Activated T-helper 17 cell treated with anti-CD3 and anti-CD28 coated beads, Interleukin-2, amount 50 U/mL, for 72 hours (primary cell): ENCODE measurements around the gene CELSR1. TPM values are rescaled to one million over a fixed set of nuclear protein-coding genes. Genes with fewer than 3 reads are reported as not detected.

ENCODE experiments used
- ATAC-seq: fragments of 150-1000 bp; cut with Tn5 transposase; replicated peaks from 2 replicates; pipeline ENCODE4 v1.10.0; 2021; ENCODE audit warnings: mild to moderate bottlenecking, moderate library complexity
- H3K27ac Mint-ChIP-seq: one replicate; pipeline ENCODE4 v1.8.0; 2022; ENCODE audit warnings: mixed read lengths
- H3K27me3 Mint-ChIP-seq: one replicate; pipeline ENCODE4 v1.8.0; 2022; ENCODE audit warnings: mixed read lengths
- H3K36me3 Mint-ChIP-seq: one replicate; pipeline ENCODE4 v1.8.0; 2022; ENCODE audit warnings: low read depth, mild to moderate bottlenecking, mixed read lengths
- H3K4me1 Mint-ChIP-seq: one replicate; pipeline ENCODE4 v1.8.0; 2022; ENCODE audit warnings: mixed read lengths
- H3K4me3 Mint-ChIP-seq: one replicate; pipeline ENCODE4 v1.8.0; 2022; ENCODE audit warnings: mild to moderate bottlenecking, mixed read lengths
- H3K9me3 Mint-ChIP-seq: one replicate; pipeline ENCODE4 v1.8.0; 2022; ENCODE audit warnings: mixed read lengths
- total RNA-seq, 2 donors: library from RNA; stranded (reverse); gene quantifications; one replicate each; pipeline ENCODE4 v1.2.3, GENCODE V29; 2022

Gene CELSR1
- total RNA-seq, 2 donors from 2014 or later, result 0.32 to 0.48 TPM

- Mint-ChIP-seq H3K9me3 (no peaks in the 10 kb centered on the region), H3K4me3 (no peak overlapping the region), H3K27ac (no peak overlapping the region), H3K27me3 (no peaks in the 10 kb centered on the region), H3K36me3 (no peaks in the 10 kb centered on the region), H3K4me1 (peaks cover 9% of the 10 kb centered on the region)
- ATAC-seq, result no peak
Measured at GRCh38 chr22:46428602-46429324, 108.7 kb downstream of the CELSR1 start.

- H3K4me3 Mint-ChIP-seq, result no peak overlapping the region
- no peaks in the 10 kb centered on the region for H3K36me3 Mint-ChIP-seq
- H3K27me3 Mint-ChIP-seq, result no peaks in the 10 kb centered on the region
- H3K4me1 Mint-ChIP-seq, result peaks cover 9% of the 10 kb centered on the region
- H3K9me3 Mint-ChIP-seq, result no peaks in the 10 kb centered on the region
- H3K27ac Mint-ChIP-seq, result no peak overlapping the region
- ATAC-seq, result no peak
Measured at GRCh38 chr22:46428171-46428570, 109.2 kb downstream of the CELSR1 start.

- peak; percentile 80 for ATAC-seq
- H3K36me3 Mint-ChIP-seq, result no peaks in the 10 kb centered on the region
- H3K4me3 Mint-ChIP-seq, result no peak overlapping the region
- no peaks in the 10 kb centered on the region for H3K9me3 Mint-ChIP-seq
- no peak overlapping the region for H3K27ac Mint-ChIP-seq
- no peaks in the 10 kb centered on the region for H3K27me3 Mint-ChIP-seq
- H3K4me1 Mint-ChIP-seq, result no peaks in the 10 kb centered on the region
Measured at GRCh38 chr22:46425016-46425415, 112.4 kb downstream of the CELSR1 start.

GRCh38 chr22:46424496-46424895 is 112.9 kb downstream of the CELSR1 start:
- no peaks in the 10 kb centered on the region for H3K4me1 Mint-ChIP-seq
- H3K27me3 Mint-ChIP-seq, result no peaks in the 10 kb centered on the region
- H3K4me3 Mint-ChIP-seq, result no peak overlapping the region
- ATAC-seq, result no peak
- H3K27ac Mint-ChIP-seq, result no peak overlapping the region
- H3K36me3 Mint-ChIP-seq, result no peaks in the 10 kb centered on the region
- H3K9me3 Mint-ChIP-seq, result no peaks in the 10 kb centered on the region

GRCh38 chr22:46422896-46423295 is 114.5 kb downstream of the CELSR1 start:
- ATAC-seq, result no peak
- H3K9me3 Mint-ChIP-seq, result no peaks in the 10 kb centered on the region
- H3K36me3 Mint-ChIP-seq, result no peaks in the 10 kb centered on the region
- H3K27me3 Mint-ChIP-seq, result no peaks in the 10 kb centered on the region
- no peak overlapping the region for H3K4me3 Mint-ChIP-seq
- H3K4me1 Mint-ChIP-seq, result no peaks in the 10 kb centered on the region
- no peak overlapping the region for H3K27ac Mint-ChIP-seq

GRCh38 chr22:46421267-46421666 is 116.2 kb downstream of the CELSR1 start:
- H3K9me3 Mint-ChIP-seq, result no peaks in the 10 kb centered on the region
- peak; percentile 73 for ATAC-seq
- no peaks in the 10 kb centered on the region for H3K4me1 Mint-ChIP-seq
- no peak overlapping the region for H3K4me3 Mint-ChIP-seq
- H3K27ac Mint-ChIP-seq, result no peak overlapping the region
- H3K36me3 Mint-ChIP-seq, result no peaks in the 10 kb centered on the region
- no peaks in the 10 kb centered on the region for H3K27me3 Mint-ChIP-seq

- Mint-ChIP-seq H3K4me3 (no peak overlapping the region), H3K36me3 (no peaks in the 10 kb centered on the region), H3K27ac (no peak overlapping the region), H3K4me1 (no peaks in the 10 kb centered on the region), H3K9me3 (no peaks in the 10 kb centered on the region), H3K27me3 (no peaks in the 10 kb centered on the region)
- no peak for ATAC-seq
Measured at GRCh38 chr22:46419754-46420571, 117.5 kb downstream of the CELSR1 start.

DNA sequence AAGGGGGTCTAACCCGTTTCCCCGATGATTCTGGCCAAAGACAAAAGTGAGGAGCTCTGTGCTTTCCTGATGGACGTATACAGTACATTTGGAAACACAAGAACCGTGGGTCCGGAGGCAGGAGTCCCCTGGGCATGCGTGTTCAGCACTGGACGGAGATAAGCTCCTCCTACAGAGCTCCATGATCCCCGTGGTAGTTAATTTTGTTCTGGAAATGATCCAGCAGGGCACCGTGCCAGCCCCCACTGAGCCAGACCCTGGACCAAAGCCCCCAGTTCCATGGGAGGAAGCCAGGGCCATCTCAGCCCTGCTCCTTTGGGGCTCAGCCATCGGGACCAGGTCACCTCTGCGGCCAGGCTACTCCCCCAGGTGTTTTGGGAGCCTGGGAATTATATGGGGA is 118.6 kb downstream of the CELSR1 start:
- H3K27ac Mint-ChIP-seq, result no peak overlapping the region
- H3K4me1 Mint-ChIP-seq, result no peaks in the 10 kb centered on the region
- no peaks in the 10 kb centered on the region for H3K9me3 Mint-ChIP-seq
- no peaks in the 10 kb centered on the region for H3K27me3 Mint-ChIP-seq
- no peak overlapping the region for H3K4me3 Mint-ChIP-seq
- H3K36me3 Mint-ChIP-seq, result no peaks in the 10 kb centered on the region
- ATAC-seq, result no peak

- Mint-ChIP-seq H3K27ac (no peak overlapping the region), H3K4me1 (no peaks in the 10 kb centered on the region), H3K4me3 (no peak overlapping the region), H3K36me3 (no peaks in the 10 kb centered on the region), H3K9me3 (no peaks in the 10 kb centered on the region), H3K27me3 (no peaks in the 10 kb centered on the region)
- ATAC-seq, result no peak
Measured at GRCh38 chr22:46417769-46418168, 119.7 kb downstream of the CELSR1 start.

DNA sequence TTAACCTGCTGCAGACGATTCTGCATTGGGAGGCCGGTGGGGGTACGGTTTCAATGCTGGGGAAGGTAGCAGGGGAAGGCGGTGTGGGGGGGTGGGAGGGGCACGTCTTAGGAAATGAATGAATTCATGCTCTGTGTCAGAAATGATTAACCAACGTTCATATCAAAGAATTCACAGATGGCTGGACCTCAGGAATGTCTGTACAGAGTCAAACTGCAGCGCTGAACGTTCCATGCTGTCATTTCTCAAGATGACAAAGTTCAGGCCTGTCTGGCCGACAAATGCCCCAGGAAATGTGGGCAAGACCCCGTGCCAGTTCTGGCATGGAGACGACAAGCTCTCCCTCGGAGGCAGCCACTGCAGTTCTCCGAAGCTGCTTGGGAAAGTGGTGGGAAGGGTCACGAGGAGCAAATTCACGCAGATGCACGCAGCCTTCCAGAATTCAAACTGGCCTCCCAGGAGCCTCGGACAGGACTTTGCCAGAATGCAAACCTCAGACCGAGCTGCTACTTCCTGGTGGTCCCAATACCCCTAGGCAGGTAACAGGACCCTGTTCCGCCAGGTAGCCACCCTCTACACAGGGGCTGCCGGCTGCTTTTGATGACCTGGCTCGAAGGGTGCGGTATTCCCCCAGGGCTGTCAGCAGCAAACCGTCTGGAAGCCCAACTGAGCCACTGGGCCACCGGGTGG is 120.4 kb downstream of the CELSR1 start:
- no peaks in the 10 kb centered on the region for H3K36me3 Mint-ChIP-seq
- H3K9me3 Mint-ChIP-seq, result no peaks in the 10 kb centered on the region
- no peak for ATAC-seq
- no peaks in the 10 kb centered on the region for H3K4me1 Mint-ChIP-seq
- H3K27ac Mint-ChIP-seq, result no peak overlapping the region
- no peak overlapping the region for H3K4me3 Mint-ChIP-seq
- H3K27me3 Mint-ChIP-seq, result no peaks in the 10 kb centered on the region

DNA sequence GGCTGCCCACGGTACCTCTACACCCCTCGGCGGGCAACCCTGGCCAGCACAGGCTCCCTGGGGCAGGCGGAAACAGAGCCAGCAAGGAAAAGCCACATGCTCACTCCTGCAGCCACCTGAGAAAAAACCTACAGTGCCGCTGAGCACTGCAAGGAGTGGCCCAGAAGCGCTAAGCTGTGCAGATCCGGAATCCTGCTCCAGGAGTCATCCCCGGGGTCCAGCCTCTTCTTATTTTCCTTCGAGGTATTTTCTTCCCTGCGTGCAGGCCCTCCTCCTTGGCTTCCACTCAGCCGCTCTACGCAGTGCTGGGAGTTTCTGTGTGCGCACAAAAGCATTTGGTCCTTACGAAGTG is 120.9 kb downstream of the CELSR1 start:
- Mint-ChIP-seq H3K27ac (no peak overlapping the region), H3K36me3 (no peaks in the 10 kb centered on the region), H3K4me3 (no peak overlapping the region), H3K27me3 (no peaks in the 10 kb centered on the region), H3K4me1 (no peaks in the 10 kb centered on the region), H3K9me3 (no peaks in the 10 kb centered on the region)
- no peak for ATAC-seq

DNA sequence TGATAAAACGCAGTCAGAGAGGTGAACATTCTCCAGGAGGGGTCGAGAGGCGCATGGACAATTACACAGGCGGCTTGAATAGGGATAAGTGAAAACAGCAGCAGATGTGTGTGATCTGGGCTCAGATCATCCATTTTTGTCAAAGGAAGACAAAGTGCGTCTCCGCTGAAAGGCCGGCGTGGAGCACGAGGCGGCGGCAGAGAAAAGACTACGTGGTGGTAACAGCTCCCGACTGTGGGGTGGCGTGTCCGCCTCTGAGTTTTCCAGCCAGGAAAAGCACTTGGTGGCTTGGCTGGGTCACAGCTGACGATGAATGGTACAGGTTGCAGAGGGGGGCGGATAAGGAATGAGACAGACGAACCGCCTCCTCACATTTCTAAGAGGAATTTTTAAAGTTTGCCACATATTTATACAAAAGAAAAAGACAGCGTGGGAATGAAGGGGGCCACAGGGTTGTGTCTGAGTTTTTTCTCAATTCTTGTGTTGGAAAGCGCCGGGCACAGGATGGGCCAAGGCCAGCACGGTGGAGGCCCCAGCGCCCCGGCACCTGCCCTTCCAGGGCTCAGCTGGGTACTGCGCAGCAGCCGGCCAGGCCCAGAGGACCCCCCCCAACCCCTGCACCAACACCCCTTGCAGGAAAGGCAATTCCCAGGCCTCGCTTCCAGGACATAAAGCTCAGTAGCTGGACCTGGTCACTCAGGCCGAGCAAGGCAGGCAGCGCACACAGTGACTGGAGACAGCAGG is 121.5 kb downstream of the CELSR1 start:
- Mint-ChIP-seq H3K9me3 (no peaks in the 10 kb centered on the region), H3K4me3 (no peak overlapping the region), H3K4me1 (no peaks in the 10 kb centered on the region), H3K27ac (no peak overlapping the region), H3K27me3 (no peaks in the 10 kb centered on the region), H3K36me3 (no peaks in the 10 kb centered on the region)
- no peak for ATAC-seq

GRCh38 chr22:46414704-46415103 is 122.7 kb downstream of the CELSR1 start:
- no peak overlapping the region for H3K4me3 Mint-ChIP-seq
- H3K27ac Mint-ChIP-seq, result no peak overlapping the region
- H3K9me3 Mint-ChIP-seq, result no peaks in the 10 kb centered on the region
- H3K36me3 Mint-ChIP-seq, result no peaks in the 10 kb centered on the region
- no peak for ATAC-seq
- H3K27me3 Mint-ChIP-seq, result no peaks in the 10 kb centered on the region
- H3K4me1 Mint-ChIP-seq, result no peaks in the 10 kb centered on the region

DNA sequence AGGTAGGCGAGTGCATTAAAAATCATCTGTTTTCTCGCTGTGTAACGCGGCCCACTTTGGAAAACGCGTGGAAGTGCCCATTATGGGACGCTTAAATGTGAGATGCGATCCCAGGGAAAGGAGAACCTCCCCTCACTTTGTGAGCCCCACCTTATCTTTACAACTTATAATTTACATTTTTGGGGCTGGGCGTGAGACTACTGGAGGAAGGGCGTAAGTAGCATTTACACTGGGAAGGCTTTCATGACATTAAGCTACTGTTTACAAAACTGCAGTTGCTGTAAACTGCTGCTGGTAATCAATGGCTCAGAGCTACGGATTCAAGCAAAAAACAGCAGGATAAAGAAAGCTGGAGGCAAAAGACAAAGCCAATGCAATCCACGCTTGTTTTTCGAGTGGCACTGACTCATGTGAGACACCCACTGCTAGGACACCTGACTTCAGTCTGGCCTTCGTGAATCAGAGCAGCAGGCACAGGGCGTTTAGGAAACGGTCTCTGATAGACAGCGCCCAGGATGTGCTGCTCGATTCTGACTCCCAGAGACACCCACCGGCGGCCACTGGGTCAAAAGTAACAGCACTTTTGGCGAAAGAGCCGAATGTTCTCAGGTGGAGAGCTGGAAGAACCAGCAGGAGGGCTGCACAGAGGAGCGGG is 123.6 kb downstream of the CELSR1 start:
- H3K27me3 Mint-ChIP-seq, result no peaks in the 10 kb centered on the region
- no peaks in the 10 kb centered on the region for H3K36me3 Mint-ChIP-seq
- no peaks in the 10 kb centered on the region for H3K4me1 Mint-ChIP-seq
- no peak overlapping the region for H3K4me3 Mint-ChIP-seq
- no peak for ATAC-seq
- H3K27ac Mint-ChIP-seq, result no peak overlapping the region
- H3K9me3 Mint-ChIP-seq, result no peaks in the 10 kb centered on the region
